Activated naive CD8-positive, alpha-beta T cell treated with anti-CD3 and anti-CD28 coated beads, Interleukin-2, amount 50 U/mL, for 16 hours (primary cell): ENCODE data around the gene GIPC2.
"Not testable (repeated sequence)": the region's sequence is repeated elsewhere in the genome, so short reads cannot be mapped to it uniquely, and the experiment has no call there.

Experiments
- DNase-seq: peaks from one replicate; pipeline ENCODE4 v3.0.0-alpha.2; 2020; ENCODE audit warnings: low read depth, low spot score

The GIPC2 gene

DNA sequence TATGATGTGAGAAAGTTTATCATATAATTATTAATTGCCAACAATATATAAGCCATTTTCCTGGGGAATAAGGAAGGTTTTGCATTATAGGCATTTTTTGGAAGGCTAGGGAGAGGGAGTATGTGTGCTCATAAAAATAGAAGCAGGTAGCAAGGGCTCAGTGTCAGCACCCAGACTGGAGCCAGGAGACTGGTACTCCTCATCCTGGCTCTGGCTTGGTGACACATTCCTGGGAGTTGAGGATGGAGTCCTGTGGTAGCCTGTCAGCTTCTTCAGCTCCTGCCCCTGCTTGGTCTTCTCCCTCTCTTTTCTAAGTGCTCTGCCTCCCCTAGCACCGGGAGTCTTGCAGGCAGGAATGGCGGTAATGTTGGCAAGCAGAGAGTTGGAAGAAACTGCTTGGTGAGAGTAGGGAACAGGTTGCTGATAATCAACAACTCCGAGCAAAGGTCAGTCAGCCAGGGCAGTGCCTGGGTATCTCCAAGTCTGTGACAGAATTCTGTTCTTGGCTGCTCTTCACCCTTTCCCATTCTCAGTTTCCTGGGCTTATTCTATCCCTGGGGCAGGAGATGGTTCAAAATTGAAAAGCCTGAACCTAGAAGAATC is 23.0 kb downstream of the GIPC2 start:
- no peak for DNase-seq

DNA sequence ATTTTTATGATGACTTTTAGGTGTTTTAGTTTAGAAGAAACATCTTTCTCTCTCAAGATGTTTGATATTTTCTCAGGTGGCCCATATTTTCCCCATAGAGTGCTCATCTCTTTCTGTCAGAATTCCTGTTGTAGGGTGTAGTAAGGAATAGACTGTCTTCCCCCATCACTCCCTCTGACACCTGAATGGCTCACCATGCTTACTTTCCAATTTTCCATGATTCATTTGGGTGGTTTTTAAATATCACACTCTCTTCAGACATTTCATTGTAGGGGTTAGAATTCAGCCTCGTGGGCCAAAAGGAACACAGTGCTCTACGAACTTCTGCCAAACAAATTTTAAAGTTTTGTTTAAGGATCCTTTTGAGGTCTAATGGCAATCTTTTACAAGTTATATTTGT is 24.0 kb downstream of the GIPC2 start:
- DNase-seq = no peak

DNA sequence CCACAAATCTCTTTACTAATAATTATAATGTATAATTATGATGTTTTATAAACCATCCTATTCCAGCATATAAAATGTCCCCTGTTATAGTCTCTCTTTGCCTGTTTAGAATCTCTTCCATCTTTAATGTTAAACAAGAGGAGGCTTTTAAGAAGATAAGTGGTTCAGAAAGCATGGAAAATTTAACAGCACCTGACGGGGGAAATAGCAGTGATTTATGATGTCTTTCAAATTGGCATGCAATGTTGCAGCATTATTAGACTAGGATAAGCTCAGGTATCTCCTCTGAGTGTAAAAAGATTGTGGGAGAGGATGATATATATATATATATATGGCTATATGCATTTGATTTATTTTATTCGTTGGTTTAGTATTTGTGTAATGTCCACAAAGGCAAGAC is 24.4 kb downstream of the GIPC2 start:
- DNase-seq = no peak

GRCh38 chr1:78070758-78071157 is 25.0 kb downstream of the GIPC2 start:
- no peak for DNase-seq

GRCh38 chr1:78071696-78072095 is 25.9 kb downstream of the GIPC2 start:
- no peak for DNase-seq

DNA sequence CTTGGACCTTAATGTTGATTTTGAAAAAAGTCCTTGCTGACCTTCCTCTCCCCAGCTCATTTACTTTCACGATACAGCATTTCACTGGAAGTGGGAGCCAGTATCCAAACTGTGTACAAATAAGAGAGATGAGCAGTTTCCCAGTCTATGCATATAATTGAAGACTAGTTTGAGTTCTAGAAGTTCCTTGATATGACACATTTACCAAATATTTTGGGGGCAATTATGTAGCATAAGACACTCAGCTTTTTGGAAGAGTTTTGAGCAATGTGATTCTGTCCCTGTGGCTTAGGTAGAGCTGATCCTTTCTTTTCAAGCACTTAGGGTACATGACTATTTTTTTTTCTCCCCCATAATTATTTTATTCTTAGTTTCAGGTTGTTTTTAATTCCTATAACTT is 26.4 kb downstream of the GIPC2 start:
- DNase-seq = no peak

- DNase-seq = no peak
Measured at GRCh38 chr1:78073441-78073840, 27.7 kb downstream of the GIPC2 start.

GRCh38 chr1:78075621-78076020 is 29.9 kb downstream of the GIPC2 start:
- no peak for DNase-seq

DNA sequence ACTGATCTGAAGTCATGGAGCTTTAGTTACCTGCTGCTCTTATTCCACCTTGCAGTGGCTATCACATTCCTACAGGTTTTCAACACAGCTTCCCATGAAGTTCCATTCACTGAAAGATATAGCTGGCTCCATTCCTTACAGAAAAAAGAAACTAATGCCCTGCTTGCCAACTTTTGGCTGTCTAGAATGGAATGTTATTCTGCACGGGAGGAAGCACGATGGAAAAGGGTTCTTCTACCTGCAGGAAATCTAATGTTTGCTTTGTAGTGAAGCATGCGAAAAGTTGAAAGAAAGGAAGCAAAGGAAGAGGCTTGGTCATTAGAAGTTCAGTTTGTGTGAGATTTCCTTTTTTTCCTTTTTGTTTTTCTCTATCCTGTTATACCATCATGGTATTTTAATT is 32.6 kb downstream of the GIPC2 start:
- no peak for DNase-seq

- no peak for DNase-seq
Measured at GRCh38 chr1:78079580-78079979, 33.8 kb downstream of the GIPC2 start.

- no peak for DNase-seq
Measured at GRCh38 chr1:78080767-78081166, 35.0 kb downstream of the GIPC2 start.

- DNase-seq = no peak
Measured at GRCh38 chr1:78081980-78082860, 36.5 kb downstream of the GIPC2 start.

DNA sequence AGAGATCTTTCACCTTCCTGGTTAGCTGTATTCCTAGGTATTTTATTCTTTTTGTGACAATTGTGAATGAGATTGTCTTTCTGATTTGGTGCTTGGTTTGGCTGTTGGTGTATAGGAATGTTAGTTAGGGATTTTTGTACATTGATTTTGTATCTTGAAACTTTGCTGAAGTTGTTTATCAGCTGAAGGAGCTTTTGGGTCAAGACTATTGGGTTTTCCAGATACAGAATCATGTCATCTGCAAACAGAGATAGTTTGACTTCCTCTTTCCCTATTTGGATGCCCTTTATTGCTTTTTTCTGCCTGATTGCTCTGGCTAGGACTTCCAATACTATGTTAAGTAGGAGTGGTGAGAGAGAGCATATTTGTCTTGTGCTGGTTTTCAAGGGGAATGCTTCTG is 38.9 kb downstream of the GIPC2 start:
- DNase-seq = not testable (repeated sequence)

- DNase-seq = no peak
Measured at GRCh38 chr1:78086697-78087096, 40.9 kb downstream of the GIPC2 start.

DNA sequence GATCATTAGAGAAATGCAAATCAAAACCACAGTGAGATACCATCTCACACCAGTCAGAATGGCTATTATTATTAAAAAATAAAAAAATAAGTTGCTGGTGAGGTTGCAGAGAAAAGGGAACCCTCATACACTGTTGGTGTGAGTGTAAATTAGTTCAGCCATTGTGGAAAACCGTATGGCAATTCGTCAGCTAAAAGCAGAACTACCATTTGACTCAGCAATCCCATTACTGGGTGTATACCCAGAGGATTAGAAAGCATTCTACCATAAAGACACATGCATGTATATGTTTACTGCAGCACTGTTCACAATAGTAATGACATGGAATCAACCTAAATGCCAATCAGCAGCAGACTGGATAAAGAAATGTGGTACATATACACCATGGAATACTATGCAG is 42.2 kb downstream of the GIPC2 start:
- no peak for DNase-seq

DNA sequence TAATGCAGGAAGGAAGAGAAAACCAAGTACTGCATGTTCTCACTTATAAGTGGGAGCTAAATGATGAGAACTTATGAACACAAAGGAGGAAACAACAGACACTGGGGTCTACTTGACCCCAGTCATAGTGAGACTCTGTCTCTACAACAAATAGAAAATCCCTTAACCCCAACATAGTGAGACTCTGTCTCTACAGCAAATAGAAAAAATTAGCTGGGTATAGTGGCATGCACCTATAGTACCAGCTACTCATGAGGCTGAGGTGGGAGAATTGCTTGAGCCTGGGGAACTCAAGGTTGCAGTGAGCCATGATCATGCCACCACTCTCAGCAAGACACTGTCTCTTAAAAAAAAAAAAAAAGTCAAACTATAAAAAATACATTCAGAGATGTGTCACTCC is 42.7 kb downstream of the GIPC2 start:
- DNase-seq = no peak

- no peak for DNase-seq
Measured at GRCh38 chr1:78089010-78089409, 43.2 kb downstream of the GIPC2 start.

- DNase-seq = no peak
Measured at GRCh38 chr1:78090472-78091133, 44.8 kb downstream of the GIPC2 start.

DNA sequence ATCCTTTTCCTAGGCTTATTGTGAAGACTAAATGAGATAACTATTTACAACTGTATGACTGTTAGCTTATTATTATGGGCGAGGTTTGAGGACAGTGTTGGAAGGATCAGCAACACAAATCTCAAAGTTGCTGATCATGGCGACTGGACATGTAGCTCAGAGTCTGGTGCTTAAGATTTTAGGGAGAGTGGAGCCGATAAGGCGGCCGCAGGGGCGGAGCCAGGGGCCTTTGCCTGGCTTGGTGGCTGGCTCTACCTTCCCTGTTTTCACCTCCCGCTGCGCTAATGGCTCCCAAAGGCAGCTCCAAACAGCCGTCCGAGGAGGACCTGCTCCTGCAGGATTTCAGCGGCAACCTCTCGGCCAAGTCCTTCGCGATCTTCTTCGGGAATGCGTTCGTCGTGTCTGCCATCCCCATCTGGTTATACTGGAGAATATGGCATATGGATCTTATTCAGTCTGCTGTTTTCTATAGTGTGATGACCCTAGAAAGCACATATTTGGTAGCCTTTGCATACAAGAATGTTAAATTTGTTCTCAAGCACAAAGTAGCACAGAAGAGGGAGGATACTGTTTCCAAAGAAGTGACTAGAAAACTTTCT is 45.5 kb downstream of the GIPC2 start:
- DNase-seq = no peak

GRCh38 chr1:78091886-78092285 is 46.1 kb downstream of the GIPC2 start:
- no peak for DNase-seq

DNA sequence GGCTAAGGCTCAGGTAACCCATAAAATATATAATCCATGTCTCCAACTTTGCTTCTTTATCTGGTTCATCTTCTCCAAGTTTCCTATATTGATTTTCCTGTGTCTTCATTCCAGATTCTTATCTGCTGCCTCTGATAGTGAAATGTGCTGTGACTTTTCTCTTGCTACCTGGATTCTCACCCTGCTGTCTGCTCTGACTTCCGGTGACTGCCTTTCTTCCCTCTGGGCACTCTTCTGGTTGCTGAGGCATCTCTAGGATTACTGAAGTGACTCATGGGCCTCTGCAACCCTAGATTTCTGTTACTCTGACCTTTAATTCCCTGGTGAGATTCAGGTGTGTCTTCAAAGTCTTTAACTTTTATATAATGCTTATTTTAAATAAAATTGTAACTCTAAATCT is 46.9 kb downstream of the GIPC2 start:
- no peak for DNase-seq

- no peak for DNase-seq
Measured at GRCh38 chr1:78093560-78093959, 47.8 kb downstream of the GIPC2 start.
